Stimulated activated CD8-positive, alpha-beta memory T cell treated with anti-CD3 and anti-CD28 coated beads, Interleukin-7, amount 100 ng/mL, for 4 hours (primary cell): ENCODE measurements around the gene NAT16.

Source experiments
- DNase-seq, 2 donors: peaks; one replicate each; pipeline ENCODE4 v3.0.0-alpha.2; 2020; ENCODE audit warnings: low read depth in 2 of 2

NAT16 gene

DNA sequence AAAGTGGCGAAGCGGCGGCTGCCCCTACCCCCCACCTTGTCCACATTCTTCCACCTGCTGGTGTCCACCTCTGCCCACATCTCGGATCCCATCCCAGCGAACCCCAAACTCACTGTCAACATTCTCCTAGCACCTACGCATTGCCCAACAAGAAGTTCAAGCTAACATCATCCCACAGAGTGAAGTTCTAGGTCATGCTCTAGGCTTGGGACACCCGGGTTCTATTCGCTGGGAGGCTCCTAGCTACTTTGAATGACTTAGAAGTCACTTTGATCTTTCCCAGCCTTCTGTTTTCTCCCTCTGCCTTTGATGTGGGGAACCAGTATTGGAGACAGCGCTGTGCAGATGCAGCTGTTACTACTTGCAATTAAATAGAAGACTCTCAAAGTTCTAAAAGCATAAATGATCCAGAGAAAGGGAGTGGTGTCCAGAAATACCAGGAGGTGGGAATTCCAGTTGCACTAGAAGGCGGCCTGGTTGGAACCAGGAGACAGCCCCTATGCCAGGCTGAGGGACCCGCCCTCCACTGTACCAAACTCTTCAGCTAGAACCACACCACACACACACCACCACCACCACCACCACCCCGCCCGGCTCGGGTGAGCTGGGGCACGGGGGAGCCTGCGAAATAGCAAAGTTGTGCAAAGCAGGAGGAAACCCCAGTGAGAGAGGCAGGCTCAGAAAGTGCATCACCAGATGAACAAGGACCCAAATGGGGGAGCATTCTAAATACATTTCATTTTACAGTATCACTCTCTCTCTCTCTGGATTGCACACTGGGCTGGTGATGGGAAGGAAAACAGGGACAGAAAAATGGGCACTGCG, 9.3 kb downstream of the NAT16 start:
- no peak for DNase-seq

DNA sequence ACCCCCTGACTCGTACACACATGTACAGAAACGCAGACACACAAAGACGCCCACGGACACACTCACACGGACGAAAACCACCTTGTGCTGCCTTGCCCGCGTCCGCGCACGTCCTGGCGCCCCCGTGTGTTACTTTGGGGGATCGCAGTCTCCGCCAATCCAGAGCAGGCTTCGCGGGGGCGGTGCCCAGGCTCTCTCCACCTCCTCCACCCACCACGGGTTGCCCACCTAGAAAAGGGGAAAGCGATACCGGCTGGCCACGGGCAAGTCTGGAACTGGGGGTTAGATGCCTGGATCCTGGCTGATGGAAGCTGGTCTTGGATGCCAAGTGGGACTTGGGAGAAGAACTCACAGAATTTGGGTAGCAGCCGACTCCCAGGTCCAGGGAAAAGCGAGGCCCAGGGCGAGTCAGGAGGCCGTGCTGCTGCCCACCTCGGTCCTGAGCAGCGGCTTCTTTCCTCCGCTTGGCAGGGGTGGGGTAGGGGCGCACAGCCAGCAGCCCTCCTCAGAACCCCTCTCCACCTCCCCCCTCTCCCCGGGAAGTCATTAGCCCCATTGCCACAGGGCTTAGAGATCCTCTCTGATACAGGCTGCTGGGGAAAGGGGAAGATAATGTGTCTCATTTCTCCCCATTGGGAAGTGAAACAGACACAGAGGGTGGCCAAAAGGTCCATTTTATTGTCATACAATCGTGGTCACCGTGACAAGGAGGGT, 10.1 kb downstream of the NAT16 start:
- DNase-seq, result peak; percentile 74 to 75

DNA sequence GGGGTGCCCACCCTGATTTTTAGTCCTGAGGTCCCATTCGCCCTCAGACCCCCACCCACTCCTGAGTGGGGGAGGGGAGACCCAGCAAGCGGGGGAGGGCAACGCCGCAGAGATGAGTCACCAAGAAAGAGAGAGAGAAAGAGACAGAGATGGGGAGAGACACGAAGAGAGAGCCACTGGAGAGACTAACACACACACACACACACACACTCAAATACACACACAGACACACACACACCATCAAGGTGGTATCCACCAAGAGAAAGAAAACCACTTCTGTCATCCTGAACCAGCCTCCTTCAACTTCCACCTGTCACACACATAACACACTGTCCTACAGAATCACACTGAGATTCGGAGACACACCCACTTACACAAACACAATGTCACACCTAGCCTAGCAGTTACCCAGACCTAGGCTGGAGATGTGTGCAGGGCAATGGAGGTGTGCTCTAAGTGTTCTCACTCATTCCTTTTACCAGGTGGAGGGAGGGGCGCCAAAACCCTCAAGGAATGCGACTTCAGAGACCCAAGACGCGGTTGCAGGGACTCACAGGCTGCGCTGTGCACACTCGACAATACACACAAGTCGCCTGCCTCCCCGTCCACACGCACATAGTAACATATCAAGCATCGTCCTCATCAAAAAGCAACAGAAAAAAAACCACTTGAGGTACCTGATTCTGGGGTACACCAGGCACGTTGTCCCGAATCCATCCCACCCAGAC, 10.8 kb downstream of the NAT16 start:
- DNase-seq, result no peak

DNA sequence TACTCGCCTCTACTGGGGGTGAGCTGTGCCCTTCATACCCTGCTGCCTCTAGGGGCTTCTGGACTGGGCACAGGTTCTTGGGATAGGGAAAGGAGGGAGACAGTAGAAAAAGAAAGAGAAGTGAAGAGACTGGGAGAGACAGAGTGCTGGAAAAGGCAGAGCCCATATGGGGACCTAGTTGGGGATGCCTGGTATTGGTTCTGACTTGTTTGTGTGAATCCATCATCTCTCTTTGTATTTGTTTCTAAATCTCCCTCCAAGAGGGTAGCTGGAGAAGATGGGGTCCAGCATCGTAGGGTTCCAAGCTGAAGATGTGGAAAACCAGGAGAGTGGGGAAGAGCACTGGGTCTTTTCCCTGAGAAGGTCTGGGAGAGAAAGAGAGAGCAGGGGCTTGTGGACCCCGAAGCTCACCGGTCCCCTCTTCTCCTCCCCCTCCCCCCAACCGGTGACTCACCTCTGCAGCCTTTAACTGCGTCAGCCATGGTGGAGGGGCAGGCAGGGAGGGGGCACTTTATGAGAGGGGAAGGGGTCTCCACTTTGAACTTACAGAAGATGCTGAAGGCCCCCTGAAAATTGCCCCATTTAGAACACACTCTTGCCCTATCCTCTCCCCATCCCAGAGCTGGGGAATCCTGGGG, 11.6 kb downstream of the NAT16 start:
- DNase-seq, result no peak

DNA sequence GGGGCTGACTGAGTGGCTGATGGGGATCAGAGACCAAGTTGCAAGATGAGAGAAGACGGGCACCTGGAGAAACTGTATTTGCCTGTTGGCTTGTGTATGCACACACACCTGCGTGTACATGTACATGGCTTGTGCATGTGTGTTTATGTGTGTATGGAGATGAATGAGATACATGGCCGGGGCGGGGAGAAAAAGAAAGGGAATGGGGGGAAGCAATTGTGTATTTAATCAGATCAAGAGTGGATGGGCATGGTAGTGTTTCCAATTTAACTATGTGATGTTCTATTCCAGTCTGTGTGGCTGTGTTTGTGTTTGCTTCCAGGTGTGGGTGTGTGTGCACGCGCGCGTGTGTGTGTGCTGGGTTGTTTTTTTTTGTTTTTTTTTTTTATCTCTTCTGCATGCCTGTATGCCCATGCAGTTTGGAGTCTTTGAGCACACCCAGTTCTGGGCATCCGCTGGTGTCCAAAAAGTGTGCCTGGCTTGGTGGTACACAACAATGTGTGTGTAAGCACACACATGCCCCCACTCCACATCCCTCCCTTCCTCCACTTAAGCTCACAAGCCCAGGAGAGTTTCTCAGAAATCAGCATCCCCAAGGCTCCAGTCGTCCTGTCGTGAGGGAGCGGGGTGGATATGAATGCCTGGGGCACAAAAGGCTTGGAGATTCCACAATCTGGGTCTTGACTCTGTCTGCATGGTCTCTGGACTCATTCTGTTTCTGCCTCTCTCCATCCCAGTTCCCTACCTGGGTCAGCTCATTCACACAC, 12.3 kb downstream of the NAT16 start:
- DNase-seq, result no peak

DNA sequence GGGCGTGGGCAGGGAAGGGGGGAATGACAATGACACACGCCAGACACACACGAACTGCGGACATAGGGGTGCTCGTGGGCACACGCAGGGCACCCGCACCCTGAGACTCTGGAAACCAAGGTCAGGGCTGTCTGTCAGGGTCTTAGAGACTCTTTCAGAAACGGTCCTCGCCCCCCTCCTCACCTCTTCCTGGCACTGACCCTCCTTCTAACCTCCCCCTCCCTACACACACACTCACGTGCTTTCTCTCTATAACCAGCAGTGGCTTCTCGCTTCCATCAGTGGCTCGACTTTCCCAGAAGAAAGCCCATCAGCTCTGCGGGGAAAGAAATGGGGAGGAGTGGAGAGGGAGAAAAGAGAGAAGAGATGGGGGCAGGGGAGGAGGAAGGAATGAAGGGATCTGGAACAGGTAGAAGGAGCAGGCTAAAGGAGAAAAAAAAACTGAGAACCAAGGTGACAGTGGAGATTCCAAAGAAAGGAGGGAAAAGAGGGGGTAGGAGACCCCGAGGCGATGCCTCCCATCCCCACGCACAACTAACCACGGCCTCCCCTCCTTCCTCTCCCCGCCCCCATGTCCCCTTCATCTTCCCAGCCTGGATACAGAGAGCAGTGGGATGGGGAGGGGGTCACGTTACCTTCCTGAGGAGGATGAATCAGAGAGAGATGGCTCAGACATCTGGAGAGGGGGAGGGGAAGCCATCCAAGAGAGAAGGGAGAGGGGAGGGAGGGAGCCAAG, 13.0 kb downstream of the NAT16 start:
- no peak for DNase-seq

DNA sequence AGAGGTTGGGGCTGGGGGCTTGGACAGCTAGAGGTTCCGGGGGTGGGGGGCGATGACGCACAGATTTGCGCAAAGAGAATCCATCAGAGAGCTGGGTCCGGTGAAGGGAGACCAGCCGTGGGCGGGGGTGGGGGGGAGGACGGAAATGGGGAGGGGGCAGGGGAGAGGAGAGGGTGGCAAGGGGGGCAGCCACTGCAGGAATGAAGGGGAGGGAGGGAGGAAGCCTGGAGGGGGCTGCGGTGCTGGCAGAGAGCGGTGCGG, 13.5 kb downstream of the NAT16 start:
- no peak for DNase-seq

DNA sequence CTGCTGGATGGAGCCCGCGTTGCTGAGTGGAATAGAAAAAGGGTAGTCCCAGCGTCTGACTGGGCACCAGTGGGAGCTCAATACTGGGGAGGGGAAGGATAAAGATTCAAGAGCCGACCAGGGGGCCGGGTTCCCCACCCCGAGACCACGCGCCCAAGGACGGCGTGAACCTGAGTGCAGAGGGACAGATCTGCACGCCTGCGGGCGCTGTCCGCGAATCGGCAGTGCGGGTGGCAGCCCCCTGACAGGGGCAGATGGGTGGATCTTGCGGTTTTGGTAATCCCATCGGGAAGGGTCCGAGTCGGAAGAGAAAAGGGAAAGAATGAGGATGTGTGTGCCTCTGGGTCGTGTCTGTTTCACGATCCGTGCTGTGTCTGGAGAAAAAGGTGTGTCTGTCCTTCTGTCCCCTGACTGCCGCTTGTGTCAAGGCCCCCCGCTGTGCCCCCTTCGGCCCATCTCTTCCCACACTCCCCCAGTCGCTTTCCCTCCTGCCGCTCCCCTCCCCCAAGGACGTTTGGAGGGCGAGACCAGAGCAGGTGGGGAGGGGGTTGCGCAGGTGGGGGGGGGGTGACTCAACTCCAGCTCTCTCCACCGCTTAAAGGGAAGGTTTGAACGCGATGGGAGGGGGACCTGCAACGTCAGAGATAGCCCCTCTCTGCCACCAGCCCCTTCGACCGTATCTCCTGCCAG, 14.0 kb downstream of the NAT16 start:
- DNase-seq, result no peak

DNA sequence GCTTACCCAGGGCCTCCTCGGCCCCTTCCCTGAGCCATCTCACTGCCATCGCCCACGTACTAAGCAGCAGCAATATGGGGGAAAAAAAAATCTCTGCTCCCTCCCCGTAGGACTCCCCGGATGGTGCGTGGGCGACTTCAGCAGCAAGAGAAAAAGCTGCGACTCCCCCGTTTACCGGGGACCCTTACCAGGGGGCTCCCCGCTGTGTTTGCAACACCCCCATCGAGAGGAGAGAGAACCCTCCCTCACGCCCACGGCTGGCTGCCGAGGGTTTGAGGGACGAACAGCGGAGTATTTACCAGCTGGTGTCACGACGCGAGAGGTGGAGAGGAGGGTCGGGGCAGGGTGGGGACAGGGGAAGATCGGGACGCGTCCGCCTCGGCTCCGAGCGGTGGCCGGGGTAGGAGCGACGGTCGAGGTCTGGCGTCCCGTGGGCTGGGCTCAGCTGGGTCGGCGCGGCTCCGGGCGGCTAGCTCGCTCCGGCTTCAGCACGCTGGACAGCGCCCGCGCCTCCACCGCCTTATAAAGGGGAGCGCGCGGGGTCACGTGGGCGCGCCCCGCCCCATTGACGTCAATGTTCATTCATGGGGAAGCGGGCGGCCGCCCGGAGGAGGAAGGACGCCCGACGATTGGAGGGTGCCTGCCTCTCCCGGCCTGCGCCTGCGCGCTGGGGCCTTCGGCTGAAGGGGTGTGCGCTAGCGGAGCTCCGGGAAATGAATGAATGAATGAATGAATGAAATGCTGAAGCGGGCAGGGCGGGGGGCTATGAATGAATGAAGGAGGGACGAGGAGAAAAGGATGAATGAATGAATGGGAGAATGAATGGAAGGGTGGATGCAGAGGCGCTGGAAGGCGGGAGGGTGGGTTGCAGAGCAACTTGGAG, 14.8 kb downstream of the NAT16 start, which contains the start of gene VGF:
Gene VGF, minus strand, starts transcription at position 495 of the 883 bp plus-strand sequence. CDS start 726 bp downstream, outside the sequence.
- peak; percentile 77 to 85 for DNase-seq

DNA sequence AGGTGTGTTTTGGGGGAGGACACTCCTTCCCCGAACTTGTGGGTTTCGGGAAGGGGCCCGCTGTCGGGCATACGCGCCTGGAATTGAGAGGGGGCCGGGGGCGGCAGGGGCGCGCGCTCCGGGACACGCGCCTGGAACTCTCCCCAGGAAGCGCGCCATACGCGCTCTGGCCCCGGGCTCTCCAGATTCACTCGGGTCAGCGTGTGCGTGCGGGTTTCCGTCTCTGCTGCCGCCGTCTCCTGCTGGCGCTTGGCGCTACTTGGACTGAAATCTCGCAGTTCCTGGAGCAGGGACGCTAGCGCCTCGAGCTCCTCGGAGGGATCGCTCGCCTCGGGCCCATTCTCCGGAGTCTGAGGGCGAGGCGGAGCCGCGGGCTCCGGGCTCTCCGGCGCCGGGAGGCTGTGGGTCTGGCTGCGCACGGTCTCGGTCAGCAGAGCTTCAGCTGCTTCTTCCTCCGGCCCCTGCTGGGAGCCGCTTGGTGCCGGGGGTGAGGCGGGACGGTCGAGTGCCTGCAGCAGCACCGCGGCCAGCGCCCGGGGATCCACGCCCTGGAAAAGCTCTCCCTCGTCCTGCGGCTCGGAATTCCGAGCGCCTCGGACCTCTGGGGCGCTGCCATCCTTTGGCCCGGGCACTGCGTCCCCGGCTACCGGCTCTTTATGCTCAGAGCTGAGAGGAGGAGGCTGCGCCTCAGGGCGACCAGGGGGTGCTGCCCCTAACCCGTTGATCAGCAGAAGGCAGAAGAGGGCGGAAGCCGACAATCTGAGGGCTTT, 15.8 kb downstream of the NAT16 start:
- DNase-seq, result no peak

DNA sequence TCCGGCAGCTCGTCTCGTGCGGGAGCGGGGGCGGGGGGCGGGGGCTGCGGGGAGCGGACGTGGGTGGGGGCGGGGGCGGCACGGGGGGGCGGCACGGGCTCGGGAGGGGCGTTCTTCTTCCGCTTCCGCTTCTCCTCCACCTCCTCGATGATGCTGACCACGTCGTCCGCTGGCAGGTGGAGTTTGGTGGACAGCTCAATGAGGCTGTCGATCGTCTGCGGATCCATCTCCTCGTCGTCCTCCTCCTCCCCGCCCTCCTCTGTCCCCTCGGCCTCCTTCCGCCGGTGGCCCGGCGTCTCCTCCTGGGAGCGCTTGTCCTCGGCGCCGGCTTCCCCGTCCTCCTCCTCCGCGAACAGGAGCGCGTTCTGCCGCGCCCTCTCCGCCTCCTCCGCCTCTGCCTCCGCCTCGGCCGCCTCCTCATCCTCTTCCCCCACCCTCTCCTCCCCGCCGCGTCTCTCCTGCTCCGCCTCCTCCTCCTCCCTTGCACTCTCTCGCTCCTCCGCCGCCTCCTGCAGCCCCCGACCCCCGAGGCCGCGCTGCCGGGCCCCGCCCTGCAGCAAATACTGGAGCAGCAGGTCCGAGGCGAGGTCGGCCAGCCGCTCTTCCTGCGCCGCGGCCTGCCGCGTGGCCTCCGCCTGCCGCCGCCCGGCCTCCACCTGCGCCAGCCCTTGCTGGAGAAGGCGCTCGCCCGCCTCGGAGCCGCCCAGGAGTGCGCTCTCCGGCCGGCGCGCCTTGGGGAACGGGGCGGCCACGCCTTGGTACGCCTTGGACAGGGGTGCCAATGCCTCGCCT, 16.6 kb downstream of the NAT16 start:
- DNase-seq, result no peak

DNA sequence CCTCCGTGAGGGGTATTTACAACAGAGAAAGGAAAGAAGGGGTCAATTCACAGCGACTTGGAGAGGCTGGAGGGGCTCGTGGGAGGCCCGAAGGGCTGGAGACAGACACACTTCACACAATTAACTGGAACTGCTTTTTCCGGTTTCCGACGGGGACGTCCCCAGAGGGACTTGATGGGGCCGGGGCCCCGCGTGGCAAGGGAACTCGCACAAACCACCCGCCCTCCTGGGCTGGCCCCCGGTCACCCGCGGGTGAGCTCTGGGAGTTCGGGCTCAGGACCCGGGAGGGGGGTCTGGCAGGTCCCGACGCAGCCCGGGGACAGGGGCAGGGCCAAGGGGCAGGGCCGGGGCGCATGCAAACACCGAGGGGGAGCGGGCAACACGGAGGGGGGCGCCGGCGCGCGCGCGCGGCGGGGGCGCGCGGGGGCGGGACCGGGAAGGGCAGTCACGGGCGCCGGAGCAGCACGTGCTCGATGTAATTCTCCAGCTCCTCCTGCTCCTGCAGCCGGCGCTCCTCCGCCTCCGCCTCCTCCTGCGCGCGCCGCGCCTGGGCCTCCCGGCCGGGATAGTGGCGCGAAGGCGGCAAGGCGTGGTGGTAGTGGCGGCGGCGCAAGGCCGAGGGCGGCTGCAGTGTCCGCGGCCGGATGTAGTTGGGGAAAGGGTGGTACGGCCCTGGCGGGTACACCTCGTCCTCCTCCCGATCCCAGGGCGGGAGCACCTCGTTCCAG, 17.4 kb downstream of the NAT16 start:
- no peak for DNase-seq

DNA sequence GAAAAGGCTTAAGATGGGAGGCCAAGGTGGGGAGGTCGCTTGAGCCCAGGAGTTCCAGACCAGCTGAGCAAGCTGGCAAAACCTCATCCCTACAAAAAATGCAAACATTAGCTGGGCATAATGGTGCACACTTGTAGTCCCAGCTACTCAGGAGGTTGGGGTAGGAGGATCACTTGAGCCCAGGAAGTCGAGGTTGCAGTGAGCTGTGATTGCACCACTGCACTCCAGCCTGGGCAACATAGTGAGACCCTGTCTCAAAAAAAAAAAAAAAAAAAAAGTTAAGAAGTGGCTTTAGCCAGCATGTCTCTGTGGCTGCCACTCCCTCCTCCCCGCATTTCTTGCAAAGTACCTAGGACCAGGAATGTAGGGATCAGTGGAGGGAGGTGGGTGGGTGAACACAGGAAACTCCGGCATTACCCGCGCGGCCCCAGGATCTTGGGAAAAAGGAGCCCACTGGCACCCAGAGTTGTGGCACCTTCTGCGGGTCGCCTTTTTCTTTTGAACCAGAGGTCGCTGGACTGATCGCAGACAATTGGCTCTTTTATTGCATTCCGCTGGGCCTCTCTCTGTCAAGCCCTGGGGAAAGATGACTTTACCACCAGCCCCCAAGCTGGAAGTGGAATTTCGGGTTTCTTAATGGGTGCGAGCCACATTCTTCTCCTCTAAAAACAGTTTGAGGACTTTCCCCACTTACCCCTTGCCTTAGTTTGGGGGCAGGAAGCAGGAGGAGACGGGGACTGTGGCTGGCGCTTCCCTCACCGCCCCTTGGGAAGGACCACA, 18.2 kb downstream of the NAT16 start:
- no peak for DNase-seq

DNA sequence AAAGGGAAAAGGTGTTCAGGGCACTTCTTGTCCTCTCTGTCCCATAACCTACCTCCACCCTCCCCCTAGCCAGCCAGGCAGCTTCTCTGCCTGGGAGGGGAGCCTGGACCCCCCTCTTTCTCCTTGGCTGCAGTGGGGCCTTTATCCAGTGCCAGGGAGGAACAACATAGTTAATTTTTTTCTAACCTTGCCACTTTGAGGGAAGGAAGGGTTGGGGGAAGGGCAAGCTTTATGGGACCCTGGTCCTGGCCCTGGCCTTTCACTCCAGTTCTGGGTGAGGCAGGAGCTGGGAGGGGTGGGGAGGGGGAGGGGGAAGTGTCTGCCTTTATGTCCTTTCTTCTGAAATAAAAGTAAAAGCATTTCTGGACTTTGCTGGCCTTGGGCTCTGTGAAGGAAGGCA, 19.2 kb downstream of the NAT16 start:
- DNase-seq, result no peak

DNA sequence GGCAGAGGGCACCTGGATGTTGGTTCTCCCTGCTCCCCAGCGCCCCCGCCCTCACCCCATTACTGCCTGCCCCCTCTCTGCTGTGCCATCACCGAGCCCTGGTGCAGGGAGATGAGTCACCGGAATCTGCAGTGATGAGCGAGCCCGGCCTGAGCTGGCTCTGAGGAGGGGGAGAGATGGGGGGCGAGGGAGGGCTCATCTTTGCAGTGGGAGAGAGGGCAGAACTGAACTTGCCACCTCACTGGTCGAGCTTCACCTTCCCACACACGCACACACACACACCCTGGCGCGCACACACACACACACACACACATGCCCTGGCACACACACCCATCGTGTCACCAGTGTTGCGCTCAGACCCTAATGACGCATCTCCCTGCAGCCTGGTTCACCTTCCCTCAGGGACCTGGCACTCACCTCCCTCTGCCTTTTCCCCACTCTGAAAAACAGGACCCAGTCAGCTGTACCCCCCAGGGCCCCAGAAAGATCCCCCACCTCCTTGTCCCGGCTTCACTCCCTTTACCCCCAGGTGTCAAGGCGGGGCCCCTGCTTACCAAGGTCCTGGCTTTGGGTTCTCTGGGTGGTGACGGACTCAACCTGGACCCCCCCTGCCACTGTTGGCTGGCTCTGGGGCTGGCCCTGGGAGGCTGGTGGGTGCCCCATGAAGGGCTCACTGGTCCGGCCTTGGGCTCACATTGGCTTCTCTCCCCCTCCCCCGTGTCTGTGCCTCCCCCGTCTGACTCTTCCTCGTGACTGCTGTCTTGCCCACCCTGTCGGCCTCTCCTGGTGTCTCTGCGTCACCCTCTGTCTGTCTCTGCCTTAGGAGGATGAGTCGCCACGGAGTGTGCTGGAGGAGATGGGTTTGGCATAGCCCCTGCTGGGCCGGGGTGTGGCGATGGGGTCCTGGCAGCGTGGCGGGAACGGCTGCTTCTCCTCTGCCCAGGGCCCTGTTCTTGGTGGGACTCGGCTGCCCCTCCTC, 20.1 kb downstream of the NAT16 start:
- DNase-seq, result no peak
